Vagina (tissue), 2 donors: Measurements from ENCODE around the gene PRKACG. TPM values are rescaled to one million over a fixed set of nuclear protein-coding genes. Genes with fewer than 3 reads are reported as not detected.

Source experiments
- DNase-seq, 2 donors: peaks; one replicate each; pipeline ENCODE4 v3.0.0-alpha.2; 2017; ENCODE audit errors: extremely low spot score in 2 of 2
- H3K27ac ChIP-seq: fragments of 200-600 bp; sonication (generic); one replicate; pipeline ENCODE4 v1.5.1; 2019
- H3K27me3 ChIP-seq: fragments of 200-600 bp; sonication (generic); one replicate; pipeline ENCODE4 v1.5.1; 2019
- H3K36me3 ChIP-seq, 2 donors: fragments of 200-600 bp; sonication (generic); one replicate each; pipeline ENCODE4 v1.5.1; 2017 to 2019
- H3K4me1 ChIP-seq: fragments of 200-600 bp; sonication (generic); one replicate; pipeline ENCODE4 v1.5.1; 2019
- H3K4me3 ChIP-seq, 2 donors: fragments of 200-600 bp; sonication (generic); 1 replicate in 1 of 2; 2 replicates in 1 of 2; pipeline ENCODE4 v1.5.1; 2016 to 2019
- H3K9me3 ChIP-seq: fragments of 200-600 bp; sonication (generic); one replicate; pipeline ENCODE4 v1.5.1; 2019
- POLR2A ChIP-seq, 2 donors: fragments of 450-650 bp; IDR thresholded peaks; one replicate each; pipeline ENCODE4 v1.6.1; 2017; ENCODE audit warnings: antibody characterized with exemption in 2 of 2, mild to moderate bottlenecking in 2 of 2, moderate library complexity in 2 of 2
- POLR2AphosphoS5 ChIP-seq, 2 donors: sonication (generic); formaldehyde crosslinking; IDR thresholded peaks; one replicate each; pipeline ENCODE4 v1.9.0; 2017; ENCODE audit warnings: antibody characterized with exemption in 2 of 2, mild to moderate bottlenecking in 2 of 2, low read depth in 1 of 2; ENCODE audit not compliant: insufficient read depth in 1 of 2
- intact Hi-C: fragments of 100-400 bp; cut with DNase I; formaldehyde crosslinking; loops from one replicate; pipeline ENCODE4 v1.15.1; 2023
- total RNA-seq: library from RNA; depleted of rRNA; stranded (reverse); fragments of >200 nt; gene quantifications from one replicate; pipeline ENCODE4 v1.2.3, GENCODE V29; 2016
- TF ChIP-seq, protein P1 (sequence below), 3 experiments: fragments of 450-650 bp in 2 of 3; fragments of 200-600 bp in 1 of 3; sonication (generic) in 1 of 3; IDR thresholded peaks; one replicate each; pipeline ENCODE4 v1.5.1; 2017 to 2019; ENCODE audit warnings: antibody characterized with exemption in 3 of 3, mild to moderate bottlenecking in 2 of 3, moderate library complexity in 2 of 3

Gene PRKACG
- total RNA-seq, 1 donor from 2014 or later = not detected

DNA sequence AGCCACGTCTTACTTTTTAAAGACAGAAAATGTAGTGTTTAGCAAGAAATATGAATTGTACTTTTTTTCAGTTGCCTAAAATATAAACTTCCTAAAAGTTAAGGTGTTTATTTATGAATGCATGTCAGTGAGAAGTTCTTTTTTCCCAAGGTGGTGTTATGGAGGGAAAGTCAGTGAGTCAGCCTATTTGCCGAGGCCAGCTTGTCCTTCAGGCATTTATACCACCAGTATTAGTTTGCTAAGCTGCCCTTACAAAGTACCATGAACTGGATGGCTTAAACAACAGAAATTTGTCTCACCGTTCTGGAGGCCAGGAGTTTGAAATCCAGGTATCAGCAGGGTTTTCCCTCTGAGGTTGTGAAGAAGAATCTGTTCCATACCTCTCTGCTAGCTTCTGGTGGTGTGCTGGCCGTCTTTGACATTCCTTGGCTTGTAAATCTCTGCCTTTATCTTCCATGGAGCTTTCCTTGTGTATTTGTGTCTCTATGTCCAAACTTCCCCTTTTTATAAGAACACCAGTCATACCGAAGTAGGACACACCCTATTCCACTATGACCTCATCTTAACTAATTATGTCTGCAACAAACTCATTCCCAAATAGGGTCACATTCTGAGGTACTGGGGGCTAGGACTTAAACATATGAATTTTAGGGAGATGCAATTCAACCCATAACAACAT lies 38.4 kb downstream of the PRKACG start:
- Histone ChIP-seq H3K4me1 (peaks cover 14% of the 10 kb centered on the region), H3K27ac (no peak overlapping the region), H3K27me3 (no peaks in the 10 kb centered on the region), H3K9me3 (no peaks in the 10 kb centered on the region), H3K36me3 (no peaks in the 10 kb centered on the region), H3K4me3 (peak overlapping the region; percentile 4 to 23)
- TF ChIP-seq POLR2AphosphoS5 (IDR thresholded peaks at IDR 0.05; ENCODE audit: insufficient read depth in 1 of 2, low read depth in 1 of 2) (no peak), POLR2A (IDR thresholded peaks at IDR 0.05) (no peak)
- TF ChIP-seq, protein P1, sequence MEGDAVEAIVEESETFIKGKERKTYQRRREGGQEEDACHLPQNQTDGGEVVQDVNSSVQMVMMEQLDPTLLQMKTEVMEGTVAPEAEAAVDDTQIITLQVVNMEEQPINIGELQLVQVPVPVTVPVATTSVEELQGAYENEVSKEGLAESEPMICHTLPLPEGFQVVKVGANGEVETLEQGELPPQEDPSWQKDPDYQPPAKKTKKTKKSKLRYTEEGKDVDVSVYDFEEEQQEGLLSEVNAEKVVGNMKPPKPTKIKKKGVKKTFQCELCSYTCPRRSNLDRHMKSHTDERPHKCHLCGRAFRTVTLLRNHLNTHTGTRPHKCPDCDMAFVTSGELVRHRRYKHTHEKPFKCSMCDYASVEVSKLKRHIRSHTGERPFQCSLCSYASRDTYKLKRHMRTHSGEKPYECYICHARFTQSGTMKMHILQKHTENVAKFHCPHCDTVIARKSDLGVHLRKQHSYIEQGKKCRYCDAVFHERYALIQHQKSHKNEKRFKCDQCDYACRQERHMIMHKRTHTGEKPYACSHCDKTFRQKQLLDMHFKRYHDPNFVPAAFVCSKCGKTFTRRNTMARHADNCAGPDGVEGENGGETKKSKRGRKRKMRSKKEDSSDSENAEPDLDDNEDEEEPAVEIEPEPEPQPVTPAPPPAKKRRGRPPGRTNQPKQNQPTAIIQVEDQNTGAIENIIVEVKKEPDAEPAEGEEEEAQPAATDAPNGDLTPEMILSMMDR (IDR thresholded peaks at IDR 0.05) = no peak
- DNase-seq = no peak
- intact Hi-C loops = no loop called here

GRCh38 chr9:68974901-68975300 lies 39.0 kb downstream of the PRKACG start:
- intact Hi-C loops = no loop called here
- H3K27ac ChIP-seq = no peak overlapping the region
- H3K9me3 ChIP-seq = no peaks in the 10 kb centered on the region
- peaks cover 14% of the 10 kb centered on the region for H3K4me1 ChIP-seq
- H3K36me3 ChIP-seq = no peaks in the 10 kb centered on the region
- H3K27me3 ChIP-seq = no peaks in the 10 kb centered on the region
- H3K4me3 ChIP-seq = peak overlapping the region in 1 of 2 donors; percentile 23
- TF ChIP-seq, protein P1 (IDR thresholded peaks at IDR 0.05) = no peak
- TF ChIP-seq POLR2A (IDR thresholded peaks at IDR 0.05) = no peak
- no peak for TF ChIP-seq POLR2AphosphoS5 (IDR thresholded peaks at IDR 0.05; ENCODE audit: insufficient read depth in 1 of 2, low read depth in 1 of 2)
- no peak for DNase-seq

- TF ChIP-seq POLR2A (IDR thresholded peaks at IDR 0.05) (no peak), POLR2AphosphoS5 (IDR thresholded peaks at IDR 0.05; ENCODE audit: insufficient read depth in 1 of 2, low read depth in 1 of 2) (peak in 1 of 2 donors; percentile 9)
- no peaks in the 10 kb centered on the region for H3K36me3 ChIP-seq
- peak overlapping the region in 1 of 2 donors; percentile 23 for H3K4me3 ChIP-seq
- H3K27ac ChIP-seq = no peak overlapping the region
- H3K27me3 ChIP-seq = no peaks in the 10 kb centered on the region
- H3K9me3 ChIP-seq = no peaks in the 10 kb centered on the region
- intact Hi-C loops = no loop called here
- H3K4me1 ChIP-seq = peaks cover 14% of the 10 kb centered on the region
- no peak for DNase-seq
Measured at GRCh38 chr9:68974431-68974830, 39.5 kb downstream of the PRKACG start.

DNA sequence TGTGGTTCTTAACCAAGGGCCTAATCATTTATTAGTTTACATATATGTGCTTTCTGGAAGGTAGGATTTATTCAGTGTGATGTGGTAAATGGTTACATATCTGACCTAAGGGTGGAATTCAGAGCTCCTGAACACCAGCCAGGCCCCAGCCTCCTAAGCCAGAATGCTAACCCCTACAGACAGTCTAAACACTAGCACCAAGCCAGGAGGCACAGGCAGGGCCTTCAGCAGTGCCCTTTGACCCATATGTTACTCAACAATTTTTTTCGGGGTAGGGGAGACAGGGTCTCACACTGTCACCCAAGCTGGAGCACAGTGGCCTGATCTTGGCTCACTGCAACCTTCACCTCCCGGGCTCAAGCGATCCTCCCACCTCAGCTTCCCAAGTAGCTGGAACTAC lies 40.3 kb downstream of the PRKACG start:
- intact Hi-C loops = no loop called here

GRCh38 chr9:68970151-68970550 lies 43.8 kb downstream of the PRKACG start:
- intact Hi-C loops = no loop called here

More for the DNA sequence above, 40.3 kb downstream of the PRKACG start:
- DNase-seq = no peak
- Histone ChIP-seq H3K36me3 (no peaks in the 10 kb centered on the region), H3K4me1 (peaks cover 14% of the 10 kb centered on the region), H3K4me3 (no peak overlapping the region), H3K9me3 (no peaks in the 10 kb centered on the region), H3K27ac (no peak overlapping the region), H3K27me3 (no peaks in the 10 kb centered on the region)
- no peak for TF ChIP-seq POLR2AphosphoS5 (IDR thresholded peaks at IDR 0.05; ENCODE audit: insufficient read depth in 1 of 2, low read depth in 1 of 2)
- no peak for TF ChIP-seq POLR2A (IDR thresholded peaks at IDR 0.05)
- TF ChIP-seq, protein P1 (IDR thresholded peaks at IDR 0.05) = no peak

More at GRCh38 chr9:68970151-68970550, 43.8 kb downstream of the PRKACG start:
- Histone ChIP-seq H3K36me3 (no peaks in the 10 kb centered on the region), H3K9me3 (no peaks in the 10 kb centered on the region), H3K4me3 (no peak overlapping the region), H3K4me1 (peaks cover 4% of the 10 kb centered on the region), H3K27me3 (no peaks in the 10 kb centered on the region), H3K27ac (no peak overlapping the region)
- no peak for DNase-seq
- TF ChIP-seq, protein P1 (IDR thresholded peaks at IDR 0.05) = no peak
- TF ChIP-seq POLR2A (IDR thresholded peaks at IDR 0.05) = no peak
- TF ChIP-seq POLR2AphosphoS5 (IDR thresholded peaks at IDR 0.05; ENCODE audit: insufficient read depth in 1 of 2, low read depth in 1 of 2) = no peak
